GM12878 (cell line): ENCODE results near the gene VEPH1. TPM values are rescaled to one million over a fixed set of nuclear protein-coding genes. Genes with fewer than 3 reads are reported as not detected.

Experiments
- ATAC-seq: fragments of 200-7000 bp; cut with Tn5 transposase; 3 replicates; pipeline ENCODE4 v1.9.1; 2020; ENCODE audit warnings: mild to moderate bottlenecking, moderate library complexity
- BruUV-seq: library from RNA; stranded (reverse); fragments of 400-500 nt; replicated peaks from 2 replicates; lab custom pipeline; 2021; lab: Mats Ljungman, UMichigan
- CTCF ChIA-PET: fragments of 300-600 bp; sonication (Branson Sonifier 250); formaldehyde crosslinking; extraction: SDS; loops from one replicate; lab custom pipeline; 2021; ENCODE audit warnings: inconsistent platforms; lab: Yijun Ruan, JAX
- POLR2A ChIA-PET: fragments of 350-600 bp; formaldehyde crosslinking; extraction: SDS; loops from one replicate; lab custom pipeline; 2021; ENCODE audit warnings: inconsistent platforms; lab: Charles Lee
- RAD21 ChIA-PET: fragments of 300-600 bp; sonication (Branson Sonifier 250); formaldehyde crosslinking; loops from one replicate; lab custom pipeline; 2023; ENCODE audit warnings: antibody characterized with exemption; ENCODE audit not compliant: unreplicated experiment; lab: Charles Lee
- SMC1A ChIA-PET: fragments of 300-600 bp; sonication (Branson Sonifier 250); formaldehyde crosslinking; loops from one replicate; lab custom pipeline; 2023; ENCODE audit not compliant: unreplicated experiment, uncharacterized antibody; lab: Charles Lee
- DNase-seq: peaks from one replicate; pipeline ENCODE4 v3.0.0-alpha.2; 2011; ENCODE audit warnings: low read depth, low spot score
- FAIRE-seq: peaks from 3 replicates; lab custom pipeline; 2011; peaks lifted over from hg19 to GRCh38; lab: Jason Lieb, UNC
- H2AFZ ChIP-seq: 2 replicates; pipeline ENCODE4 v1.6.0; 2011; ENCODE audit warnings: low read depth, low read length, control low read depth; ENCODE audit not compliant: control insufficient read depth
- H3K27ac ChIP-seq: 2 replicates; pipeline ENCODE4 v1.5.1; 2011; ENCODE audit warnings: control low read depth; ENCODE audit not compliant: control insufficient read depth, insufficient read depth
- H3K27me3 ChIP-seq, 2 experiments: replicated peaks in 1 of 2; 2 replicates each; pipeline versions ENCODE4 v1.6.0 to v1.6.1; 2011; ENCODE audit warnings: low read length in 1 of 2; ENCODE audit not compliant: control insufficient read depth in 2 of 2, insufficient read depth in 2 of 2
- H3K36me3 ChIP-seq, 2 experiments: 2 replicates each; pipeline ENCODE4 v1.5.1; 2011; ENCODE audit warnings: low read length in 1 of 2; ENCODE audit not compliant: control insufficient read depth in 2 of 2, insufficient read depth in 2 of 2
- H3K4me1 ChIP-seq: 2 replicates; pipeline ENCODE4 v1.6.1; 2011; ENCODE audit warnings: mild to moderate bottlenecking, low read length, moderate library complexity, mixed read lengths; ENCODE audit not compliant: control insufficient read depth, insufficient read depth
- H3K4me2 ChIP-seq: 2 replicates; pipeline ENCODE4 v1.6.0; 2011; ENCODE audit warnings: control low read depth; ENCODE audit not compliant: control insufficient read depth, insufficient read depth
- H3K4me3 ChIP-seq: fragments of 200-600 bp; sonication (generic); 2 replicates; pipeline ENCODE4 v1.5.1; 2016
- H3K79me2 ChIP-seq: 2 replicates; pipeline ENCODE4 v1.6.0; 2011; ENCODE audit warnings: low read length; ENCODE audit not compliant: control insufficient read depth, insufficient read depth
- H3K9ac ChIP-seq: 2 replicates; pipeline ENCODE4 v1.8.0; 2011; ENCODE audit warnings: low read length, control low read depth, mixed read lengths; ENCODE audit not compliant: control insufficient read depth, insufficient read depth
- H3K9me3 ChIP-seq: replicated peaks from 3 replicates; pipeline ENCODE4 v1.5.1; 2011; ENCODE audit warnings: mild to moderate bottlenecking, low read length; ENCODE audit not compliant: control insufficient read depth, insufficient read depth
- H4K20me1 ChIP-seq: 2 replicates; pipeline ENCODE4 v1.6.0; 2011; ENCODE audit not compliant: control insufficient read depth, insufficient read depth
- ASH2L ChIP-seq: fragments of 300-600, 200-600 bp; sonication (generic); IDR thresholded peaks from 2 replicates; pipeline ENCODE4 v1.6.1; 2017; ENCODE audit warnings: low read depth, mild to moderate bottlenecking, borderline replicate concordance
- BCL11A ChIP-seq: IDR thresholded peaks from 2 replicates; pipeline ENCODE4 v1.6.1; 2011; ENCODE audit warnings: low read depth, low read length
- CREM ChIP-seq: IDR thresholded peaks from 2 replicates; pipeline ENCODE4 v1.6.1; 2014; ENCODE audit warnings: antibody characterized with exemption, low read depth
- ETV6 ChIP-seq, 2 experiments: fragments of 450-650 bp in 1 of 2; IDR thresholded peaks in 1 of 2; conservative IDR thresholded peaks in 1 of 2; 2 replicates each; pipeline ENCODE4 v1.6.1; 2014; ENCODE audit warnings: antibody characterized with exemption in 1 of 2, borderline replicate concordance in 1 of 2, low read depth in 1 of 2, mild to moderate bottlenecking in 1 of 2, moderate library complexity in 1 of 2
- IKZF2 ChIP-seq, 2 experiments: fragments of 450-650 bp; IDR thresholded peaks; 2 replicates each; pipeline ENCODE4 v1.6.1; 2017; ENCODE audit warnings: mild to moderate bottlenecking in 2 of 2, moderate library complexity in 2 of 2
- NR2C1 ChIP-seq: fragments of 450-650 bp; IDR thresholded peaks from 2 replicates; pipeline ENCODE4 v1.6.1; 2017; ENCODE audit warnings: antibody characterized with exemption, mild to moderate bottlenecking, moderate library complexity
- NR2F1 ChIP-seq: fragments of 450-650 bp; conservative IDR thresholded peaks from 2 replicates; pipeline ENCODE4 v1.6.1; 2017; ENCODE audit warnings: mild to moderate bottlenecking
- RB1 ChIP-seq: fragments of 450-650 bp; formaldehyde crosslinking; IDR thresholded peaks from 2 replicates; pipeline ENCODE4 v1.6.1; 2017; ENCODE audit warnings: mild to moderate bottlenecking, borderline replicate concordance
- RCOR1 ChIP-seq: conservative IDR thresholded peaks from 2 replicates; pipeline ENCODE4 v1.6.1; 2012; ENCODE audit warnings: low read depth, low read length, improper control_type of control experiment
- SPI1 ChIP-seq: IDR thresholded peaks from 2 replicates; pipeline ENCODE4 v1.6.1; 2011; ENCODE audit warnings: low read depth, mild to moderate bottlenecking, low read length, moderate library complexity, borderline replicate concordance; ENCODE audit not compliant: insufficient read depth
- TCF3 ChIP-seq: IDR thresholded peaks from 2 replicates; pipeline ENCODE4 v1.6.1; 2012; ENCODE audit warnings: low read depth, mild to moderate bottlenecking, low read length, borderline replicate concordance; ENCODE audit not compliant: insufficient read depth
- ZBTB4 ChIP-seq: fragments of 450-650 bp; formaldehyde crosslinking; IDR thresholded peaks from 2 replicates; pipeline ENCODE4 v1.4.0; 2022; ENCODE audit warnings: mild to moderate bottlenecking, moderate library complexity
- ZNF592 ChIP-seq: fragments of 450-650 bp; IDR thresholded peaks from 2 replicates; pipeline ENCODE4 v1.6.1; 2017; ENCODE audit warnings: mild to moderate bottlenecking, moderate library complexity
- WGBS: methylation state at CpG from one replicate; pipeline ENCODE4 v1.1.6; 2016; ENCODE audit warnings: low lambda C conversion rate; ENCODE audit not compliant: insufficient replicate concordance, insufficient coverage; ENCODE audit errors: missing lambda C conversion rate; 5-methylcytosine and 5-hydroxymethylcytosine counted together
- in situ Hi-C: fragments of 300-500 bp; cut with MboI; formaldehyde crosslinking; loops from 9 replicates; pipeline ENCODE4 v1.14.3; 2018; ENCODE audit warnings: mixed read lengths
- intact Hi-C: fragments of 100-400 bp; cut with micrococcal nuclease; formaldehyde crosslinking; loops from one replicate; pipeline ENCODE4 v1.14.2; 2022; ENCODE audit not compliant: unreplicated experiment
- polyA plus RNA-seq, 11 experiments: library from polyadenylated mRNA; depleted of rRNA in 4 of 11; unstranded in 6 of 11; stranded (reverse) in 5 of 11; fragments of >200 nt; fragmentation: Nextera tagmentation in 4 of 11; fragmentation: Illumina TruSeq in 1 of 11; extraction: Ambion mirVana in 4 of 11; extraction: Trizol in 1 of 11; gene quantifications; 1 replicate in 1 of 11; 2 replicates in 10 of 11; pipeline versions ENCODE4 v1.2.1 to v1.2.3, GENCODE V29; 2011 to 2016; ENCODE audit warnings: inconsistent platforms in 2 of 11, missing spikeins in 2 of 11, low read depth in 1 of 11
- total RNA-seq, 4 experiments: library from RNA; depleted of rRNA in 3 of 4; stranded (reverse); fragments of >200 nt in 3 of 4; fragmentation: Illumina TruSeq in 1 of 4; extraction: Trizol in 1 of 4; gene quantifications; 2 replicates each; pipeline versions ENCODE4 v1.2.1 to v1.2.3, GENCODE V29; 2013 to 2021
- TF ChIP-seq, protein P1 (sequence below): fragments of 450-650 bp; IDR thresholded peaks from 2 replicates; pipeline ENCODE4 v1.6.1; 2017; ENCODE audit warnings: borderline replicate concordance

VEPH1 gene
- total and polyA plus RNA-seq, 10 of the 15 experiments (the other 5 are each of a cell fraction or from before 2014, with no cell fraction given) = 0.04 to 0.26 (median 0.17) TPM; not detected in 7

DNA sequence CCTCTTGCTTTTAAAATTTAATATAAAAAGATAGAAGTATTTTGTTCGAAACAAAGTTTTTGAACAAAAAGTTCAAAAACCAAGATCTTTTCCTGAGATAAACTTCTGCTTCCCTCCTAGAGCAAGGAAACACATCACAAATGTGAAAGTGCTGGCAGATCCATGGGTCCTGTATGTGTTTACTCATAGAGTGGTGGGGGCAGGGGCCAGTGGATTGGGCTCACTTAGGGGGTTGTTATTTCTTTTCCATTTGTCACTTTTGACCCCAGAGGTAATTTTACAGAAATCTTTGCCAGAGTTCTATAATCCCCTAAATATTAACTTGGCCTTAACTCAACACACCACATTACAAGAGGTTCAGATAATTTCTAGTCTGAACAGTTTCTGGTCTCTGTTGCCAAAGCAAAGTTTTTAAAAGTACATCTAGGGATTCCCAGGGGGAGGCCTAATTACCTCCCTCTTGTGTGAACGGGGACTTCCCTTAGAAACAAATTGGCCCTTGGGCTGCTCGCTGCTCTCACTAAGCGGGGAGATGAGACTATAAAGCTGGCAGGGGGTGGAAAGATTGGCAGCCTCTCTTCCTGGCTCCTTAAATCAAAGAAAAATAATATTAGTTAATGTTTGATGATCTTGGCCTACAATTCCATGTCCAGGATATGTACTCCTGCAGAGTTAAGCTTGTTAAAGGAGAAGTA, 133.3 kb downstream of the VEPH1 start (continued):
- TF ChIP-seq ASH2L (no peak), CREM (no peak), RB1 (no peak)

GRCh38 chr3:157368171-157368570, 135.0 kb downstream of the VEPH1 start:
- Histone ChIP-seq H3K27me3 (no peaks in the 10 kb centered on the region), H3K9ac (no peak overlapping the region), H3K27ac (no peak overlapping the region), H3K4me1 (no peaks in the 10 kb centered on the region), H3K9me3 (no peaks in the 10 kb centered on the region), H4K20me1 (no peaks in the 10 kb centered on the region), H3K4me3 (no peak overlapping the region), H2AFZ (no peak overlapping the region), H3K79me2 (no peaks in the 10 kb centered on the region), H3K4me2 (no peak overlapping the region), H3K36me3 (no peaks in the 10 kb centered on the region)
- WGBS = 36% methylated on average over 3 of the region's 3 CpGs
- ChIA-PET RAD21 (no interaction called here), POLR2A (no interaction called here), CTCF (no interaction called here), SMC1A (no interaction called here)
- no peak for DNase-seq
- BruUV-seq = no TSS peak
- no peak for ATAC-seq
- FAIRE-seq = no peak
- in situ Hi-C loops (no loop called here), intact Hi-C loops (no loop called here)
- TF ChIP-seq TCF3 = no peak
- TF ChIP-seq, protein P1, sequence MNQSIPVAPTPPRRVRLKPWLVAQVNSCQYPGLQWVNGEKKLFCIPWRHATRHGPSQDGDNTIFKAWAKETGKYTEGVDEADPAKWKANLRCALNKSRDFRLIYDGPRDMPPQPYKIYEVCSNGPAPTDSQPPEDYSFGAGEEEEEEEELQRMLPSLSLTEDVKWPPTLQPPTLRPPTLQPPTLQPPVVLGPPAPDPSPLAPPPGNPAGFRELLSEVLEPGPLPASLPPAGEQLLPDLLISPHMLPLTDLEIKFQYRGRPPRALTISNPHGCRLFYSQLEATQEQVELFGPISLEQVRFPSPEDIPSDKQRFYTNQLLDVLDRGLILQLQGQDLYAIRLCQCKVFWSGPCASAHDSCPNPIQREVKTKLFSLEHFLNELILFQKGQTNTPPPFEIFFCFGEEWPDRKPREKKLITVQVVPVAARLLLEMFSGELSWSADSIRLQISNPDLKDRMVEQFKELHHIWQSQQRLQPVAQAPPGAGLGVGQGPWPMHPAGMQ = no peak
- no peak for TF ChIP-seq IKZF2 (IDR thresholded peaks at IDR 0.05)
- TF ChIP-seq NR2C1 = no peak
- no peak for TF ChIP-seq SPI1
- no peak for TF ChIP-seq ETV6 (conservative IDR thresholded peaks at IDR 0.05 in 1 of 2, IDR thresholded peaks at IDR 0.05 in 1 of 2; ENCODE audit: borderline replicate concordance in 1 of 2, low read depth in 1 of 2)
- TF ChIP-seq NR2F1 = no peak
- TF ChIP-seq RCOR1 = no peak
- no peak for TF ChIP-seq ZNF592
- TF ChIP-seq ZBTB4 (CRISPR knock-in tag) = no peak
- TF ChIP-seq BCL11A = no peak
